Activated naive CD4-positive, alpha-beta T cell treated with anti-CD3 and anti-CD28 coated beads, Interleukin-2, amount 10 ng/mL, durations not matched to agents 7 days and 5 days (primary cell): ENCODE data around the gene TTC23.
A peak's percentile ranks its signal among the peaks of the same experiment; 100 is the strongest.

Experiments used
- CTCF ChIA-PET: fragments of 350-600 bp; sonication (Branson Sonifier 250); formaldehyde crosslinking; loops from one replicate; lab custom pipeline; 2021; ENCODE audit warnings: antibody characterized with exemption; lab: Charles Lee
- DNase-seq: peaks from one replicate; pipeline ENCODE4 v3.0.0-alpha.2; 2020
- H3K27ac Mint-ChIP-seq: one replicate; pipeline ENCODE4 v1.8.0; 2021; ENCODE audit warnings: mild to moderate bottlenecking, moderate library complexity, mixed read lengths
- H3K27me3 Mint-ChIP-seq: one replicate; pipeline ENCODE4 v1.8.0; 2021; ENCODE audit warnings: mild to moderate bottlenecking, mixed read lengths
- H3K36me3 Mint-ChIP-seq: one replicate; pipeline ENCODE4 v1.8.0; 2021; ENCODE audit warnings: mixed read lengths
- H3K4me1 Mint-ChIP-seq: one replicate; pipeline ENCODE4 v1.8.0; 2021; ENCODE audit warnings: mixed read lengths
- H3K4me3 Mint-ChIP-seq: one replicate; pipeline ENCODE4 v1.8.0; 2021; ENCODE audit warnings: mild to moderate bottlenecking, moderate library complexity, mixed read lengths
- H3K9me3 Mint-ChIP-seq: one replicate; pipeline ENCODE4 v1.8.0; 2021; ENCODE audit warnings: mixed read lengths

Gene TTC23

DNA sequence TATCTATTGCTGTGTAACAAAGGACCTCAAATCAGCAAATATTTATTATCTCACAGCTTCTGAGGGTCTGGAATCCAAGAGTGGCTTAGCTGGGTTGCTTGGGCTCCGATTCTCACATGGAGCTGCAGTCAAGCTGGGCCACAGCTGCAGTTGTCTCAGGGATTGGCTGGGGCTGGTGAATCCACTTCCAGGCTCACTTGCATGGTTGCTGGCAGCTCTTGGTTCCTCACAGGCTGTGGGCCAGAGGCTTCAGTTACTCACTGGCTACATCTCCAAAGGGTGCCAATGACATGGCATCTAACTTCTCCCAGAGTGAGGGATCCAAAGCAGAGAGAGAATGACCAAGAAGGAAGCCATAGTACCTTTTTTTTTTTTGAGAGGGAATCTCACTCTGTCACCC, 158.4 kb downstream of the TTC23 start:
- no peak for DNase-seq

DNA sequence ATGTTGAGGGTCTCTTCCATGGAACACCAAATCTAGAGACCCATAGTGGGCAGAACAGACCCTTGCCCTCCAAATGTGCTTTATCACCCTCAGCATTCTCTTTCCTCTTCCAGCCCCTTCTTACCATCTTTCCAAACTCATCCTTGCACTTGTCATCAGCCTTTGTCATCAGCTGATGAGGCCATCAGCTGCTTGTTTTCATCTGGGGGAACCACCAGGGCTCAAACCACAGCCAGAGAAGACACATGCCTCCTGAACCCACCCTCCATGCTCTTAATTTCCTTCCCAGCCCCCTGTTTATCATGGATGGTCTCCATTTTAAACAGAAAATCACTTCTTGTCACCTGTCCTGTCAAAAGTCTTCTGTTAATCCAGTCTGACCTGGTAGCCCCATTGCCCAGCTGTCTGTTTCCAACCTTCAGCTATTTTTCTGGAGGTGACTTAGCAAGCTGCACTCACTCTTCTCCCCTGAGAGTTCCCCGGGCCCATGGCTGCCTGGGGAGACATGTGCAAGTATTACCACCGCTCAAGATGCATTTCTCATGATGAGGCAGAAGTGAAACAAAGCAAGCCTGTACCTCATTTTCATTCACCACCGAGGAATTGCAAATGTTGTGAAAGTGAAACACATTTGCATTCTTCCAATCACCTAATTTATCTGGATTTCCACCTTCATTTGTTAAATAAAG, 159.2 kb downstream of the TTC23 start:
- H3K4me3 Mint-ChIP-seq = no peak overlapping the region

More for the DNA sequence above, 158.4 kb downstream of the TTC23 start:
- CTCF ChIA-PET = interaction anchor here (1.0 to 1.7 kb wide), 5 partner anchors 10 to 122 kb away, joined by 3 to 6 read pairs (median 4); no protein-coding TSS in a partner anchor
- no peak overlapping the region for H3K27ac Mint-ChIP-seq
- peaks cover 11% of the 10 kb centered on the region for H3K4me1 Mint-ChIP-seq
- no peaks in the 10 kb centered on the region for H3K36me3 Mint-ChIP-seq
- H3K9me3 Mint-ChIP-seq = no peaks in the 10 kb centered on the region
- H3K4me3 Mint-ChIP-seq = no peak overlapping the region
- peaks cover 13% of the 10 kb centered on the region for H3K27me3 Mint-ChIP-seq

DNA sequence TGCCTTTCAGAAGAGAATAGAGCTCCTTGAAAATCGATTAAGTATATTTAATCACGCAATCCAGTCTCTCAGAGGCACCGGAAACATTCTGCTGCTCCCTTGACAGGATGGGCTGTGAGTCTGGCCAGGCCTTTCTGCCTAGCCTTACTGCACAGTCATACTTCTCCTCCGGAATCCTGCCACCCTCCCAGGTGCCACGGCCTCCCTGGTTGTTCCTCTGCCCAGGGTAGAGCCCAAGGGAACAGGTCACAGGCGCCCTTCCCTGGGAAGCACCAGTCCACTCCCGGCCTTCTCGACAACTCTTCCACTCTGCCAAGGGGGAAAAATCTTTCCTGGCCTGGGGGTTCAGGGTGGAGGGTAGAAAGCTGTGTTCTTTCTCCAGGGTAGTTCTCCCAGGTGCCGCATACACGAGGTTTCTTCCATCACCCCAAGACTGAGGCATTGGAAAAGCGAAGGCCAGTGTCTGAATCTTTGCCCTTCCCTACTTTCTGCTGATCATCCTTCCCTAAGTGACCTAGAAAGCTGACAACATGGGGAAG, 161.9 kb downstream of the TTC23 start:
- Mint-ChIP-seq H3K4me3 (no peak overlapping the region), H3K27me3 (peaks cover 13% of the 10 kb centered on the region), H3K27ac (no peak overlapping the region), H3K4me1 (peaks cover 9% of the 10 kb centered on the region), H3K36me3 (no peaks in the 10 kb centered on the region), H3K9me3 (no peaks in the 10 kb centered on the region)
- CTCF ChIA-PET = interaction anchor here (0.6 to 0.7 kb wide), 3 partner anchors 13 to 1098 kb away, joined by 3 to 4 read pairs (median 3); no protein-coding TSS in a partner anchor
- DNase-seq = no peak

More for the DNA sequence above, 159.2 kb downstream of the TTC23 start:
- peak; percentile 28 for DNase-seq
- no peaks in the 10 kb centered on the region for H3K36me3 Mint-ChIP-seq
- H3K27ac Mint-ChIP-seq = no peak overlapping the region
- CTCF ChIA-PET = interaction anchor here (1.0 to 1.6 kb wide), 4 partner anchors 11 to 122 kb away, joined by 3 to 6 read pairs (median 4); no protein-coding TSS in a partner anchor
- no peaks in the 10 kb centered on the region for H3K9me3 Mint-ChIP-seq
- peaks cover 11% of the 10 kb centered on the region for H3K4me1 Mint-ChIP-seq
- H3K27me3 Mint-ChIP-seq = peaks cover 13% of the 10 kb centered on the region

DNA sequence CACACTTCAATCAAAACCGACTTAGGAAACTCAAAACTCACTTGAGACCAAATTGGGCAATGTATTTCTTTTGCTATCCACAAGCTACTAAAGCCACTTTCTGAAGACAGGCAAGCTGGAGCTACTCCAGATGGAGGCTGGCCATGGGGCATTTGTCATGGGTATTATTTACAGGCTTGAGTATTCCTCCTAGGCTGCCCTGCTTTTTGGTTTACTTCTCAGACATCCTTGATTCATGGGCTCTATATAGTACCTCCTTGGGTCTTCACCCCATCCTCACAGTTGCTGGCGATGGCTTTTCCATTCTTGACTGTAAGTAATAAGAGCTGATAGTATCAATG, 163.1 kb downstream of the TTC23 start:
- Mint-ChIP-seq H3K27me3 (peaks cover 18% of the 10 kb centered on the region), H3K36me3 (no peaks in the 10 kb centered on the region), H3K4me3 (no peak overlapping the region), H3K27ac (no peak overlapping the region), H3K9me3 (no peaks in the 10 kb centered on the region), H3K4me1 (peaks cover 9% of the 10 kb centered on the region)
- CTCF ChIA-PET = interaction anchor here (1.7 kb wide), 1 partner anchor 12 kb away, joined by 5 read pairs; no protein-coding TSS in a partner anchor
- no peak for DNase-seq
